ENCODE data around the gene HMGB4.

DNA sequence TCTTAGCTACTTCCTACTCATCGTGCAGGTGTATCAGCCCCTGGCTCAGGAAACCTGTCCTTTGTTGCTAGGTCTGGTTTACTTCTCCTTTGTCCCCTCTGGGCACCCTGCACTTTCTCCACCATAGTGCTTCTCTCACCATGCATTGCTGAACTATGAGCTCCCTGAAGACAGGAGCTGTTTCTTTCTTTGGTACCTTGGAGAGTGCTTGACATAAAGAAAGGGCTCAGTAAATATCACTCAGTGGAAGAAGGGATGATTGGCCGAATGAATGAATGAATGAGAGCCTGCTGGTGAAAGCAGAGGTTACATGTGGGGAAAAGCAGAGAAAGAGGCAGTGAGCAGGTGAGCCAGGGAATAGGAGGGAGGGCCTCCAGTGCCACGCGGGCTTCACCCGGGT is 9.8 kb upstream of the HMGB4 start:
- no peak for TF ChIP-seq EZH2phosphoT487 (IDR thresholded peaks at IDR 0.05; ENCODE audit: borderline replicate concordance, low read length)
- TF ChIP-seq, protein P1, sequence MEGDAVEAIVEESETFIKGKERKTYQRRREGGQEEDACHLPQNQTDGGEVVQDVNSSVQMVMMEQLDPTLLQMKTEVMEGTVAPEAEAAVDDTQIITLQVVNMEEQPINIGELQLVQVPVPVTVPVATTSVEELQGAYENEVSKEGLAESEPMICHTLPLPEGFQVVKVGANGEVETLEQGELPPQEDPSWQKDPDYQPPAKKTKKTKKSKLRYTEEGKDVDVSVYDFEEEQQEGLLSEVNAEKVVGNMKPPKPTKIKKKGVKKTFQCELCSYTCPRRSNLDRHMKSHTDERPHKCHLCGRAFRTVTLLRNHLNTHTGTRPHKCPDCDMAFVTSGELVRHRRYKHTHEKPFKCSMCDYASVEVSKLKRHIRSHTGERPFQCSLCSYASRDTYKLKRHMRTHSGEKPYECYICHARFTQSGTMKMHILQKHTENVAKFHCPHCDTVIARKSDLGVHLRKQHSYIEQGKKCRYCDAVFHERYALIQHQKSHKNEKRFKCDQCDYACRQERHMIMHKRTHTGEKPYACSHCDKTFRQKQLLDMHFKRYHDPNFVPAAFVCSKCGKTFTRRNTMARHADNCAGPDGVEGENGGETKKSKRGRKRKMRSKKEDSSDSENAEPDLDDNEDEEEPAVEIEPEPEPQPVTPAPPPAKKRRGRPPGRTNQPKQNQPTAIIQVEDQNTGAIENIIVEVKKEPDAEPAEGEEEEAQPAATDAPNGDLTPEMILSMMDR (IDR thresholded peaks at IDR 0.05; ENCODE audit: low read depth, low read length, poor library complexity, severe bottlenecking), result no peak

Measured in DOHH2 (cell line).